WI38 (cell line): Measurements from ENCODE around the gene KAT2B.

Source experiments
- H3K4me3 ChIP-seq: 2 replicates; pipeline ENCODE4 v1.5.1; 2011; ENCODE audit warnings: low read depth, mild to moderate bottlenecking, control low read depth, low read length
- CTCF ChIP-seq: IDR thresholded peaks from 2 replicates; pipeline ENCODE4 v1.5.1; 2012; ENCODE audit warnings: low read depth, mild to moderate bottlenecking, control low read depth, low read length

KAT2B gene

GRCh38 chr3:20051123-20051806, 11.0 kb downstream of the KAT2B start:
- no peak for TF ChIP-seq CTCF

GRCh38 chr3:20052851-20053250, 12.6 kb downstream of the KAT2B start:
- H3K4me3 ChIP-seq, result no peak overlapping the region
- no peak for TF ChIP-seq CTCF

More at GRCh38 chr3:20051123-20051806, 11.0 kb downstream of the KAT2B start:
- H3K4me3 ChIP-seq, result no peak overlapping the region

GRCh38 chr3:20054549-20054987, 14.3 kb downstream of the KAT2B start:
- no peak overlapping the region for H3K4me3 ChIP-seq
- no peak for TF ChIP-seq CTCF

- H3K4me3 ChIP-seq, result no peak overlapping the region
- no peak for TF ChIP-seq CTCF
Observed at GRCh38 chr3:20055020-20055775, 15.0 kb downstream of the KAT2B start.

- no peak for TF ChIP-seq CTCF
- no peak overlapping the region for H3K4me3 ChIP-seq
Observed at GRCh38 chr3:20055842-20056241, 15.6 kb downstream of the KAT2B start.

- TF ChIP-seq CTCF, result no peak
- H3K4me3 ChIP-seq, result no peak overlapping the region
Observed at GRCh38 chr3:20056725-20057611, 16.7 kb downstream of the KAT2B start.
